Epithelial cell of proximal tubule (primary cell): ENCODE data around the gene SNAPC1. TPM values are rescaled to one million over a fixed set of nuclear protein-coding genes. Genes with fewer than 3 reads are reported as not detected.

Source experiments
- DNase-seq: peaks from one replicate; pipeline ENCODE4 v3.0.0-alpha.2; 2011; ENCODE audit warnings: low read depth
- H3K4me3 ChIP-seq: 2 replicates; pipeline ENCODE4 v1.5.1; 2011; ENCODE audit warnings: low read depth, mild to moderate bottlenecking, low read length
- total RNA-seq: library from RNA; depleted of rRNA; stranded (reverse); fragments of >200 nt; gene quantifications from 2 replicates; pipeline ENCODE4 v1.2.3, GENCODE V29; 2015
- TF ChIP-seq, protein P1 (sequence below): conservative IDR thresholded peaks from 2 replicates; pipeline ENCODE4 v1.5.1; 2012; ENCODE audit warnings: low read depth, mild to moderate bottlenecking, low read length

Gene SNAPC1
- total RNA-seq, 1 donor from 2014 or later = 26.4 TPM

DNA sequence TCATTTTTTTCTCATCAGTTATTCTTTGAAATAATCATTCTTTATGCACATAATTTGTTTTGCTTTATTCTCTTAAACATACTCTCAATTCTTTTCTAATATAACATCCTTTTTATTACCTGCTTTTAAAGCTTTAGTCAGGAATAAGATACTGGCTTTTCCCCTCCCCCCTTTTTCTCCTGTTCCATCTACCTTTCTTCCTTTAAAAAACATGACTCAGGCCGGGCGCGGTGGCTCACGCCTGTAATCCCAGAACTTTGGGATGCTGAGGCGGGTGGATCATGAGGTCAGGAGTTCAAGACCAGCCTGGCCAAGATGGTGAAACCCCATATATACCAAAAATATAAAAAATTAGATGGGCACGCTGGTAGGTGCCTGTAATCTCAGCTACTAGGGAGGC, 41.5 kb upstream of the SNAPC1 start:
- H3K4me3 ChIP-seq = no peak overlapping the region
- TF ChIP-seq, protein P1, sequence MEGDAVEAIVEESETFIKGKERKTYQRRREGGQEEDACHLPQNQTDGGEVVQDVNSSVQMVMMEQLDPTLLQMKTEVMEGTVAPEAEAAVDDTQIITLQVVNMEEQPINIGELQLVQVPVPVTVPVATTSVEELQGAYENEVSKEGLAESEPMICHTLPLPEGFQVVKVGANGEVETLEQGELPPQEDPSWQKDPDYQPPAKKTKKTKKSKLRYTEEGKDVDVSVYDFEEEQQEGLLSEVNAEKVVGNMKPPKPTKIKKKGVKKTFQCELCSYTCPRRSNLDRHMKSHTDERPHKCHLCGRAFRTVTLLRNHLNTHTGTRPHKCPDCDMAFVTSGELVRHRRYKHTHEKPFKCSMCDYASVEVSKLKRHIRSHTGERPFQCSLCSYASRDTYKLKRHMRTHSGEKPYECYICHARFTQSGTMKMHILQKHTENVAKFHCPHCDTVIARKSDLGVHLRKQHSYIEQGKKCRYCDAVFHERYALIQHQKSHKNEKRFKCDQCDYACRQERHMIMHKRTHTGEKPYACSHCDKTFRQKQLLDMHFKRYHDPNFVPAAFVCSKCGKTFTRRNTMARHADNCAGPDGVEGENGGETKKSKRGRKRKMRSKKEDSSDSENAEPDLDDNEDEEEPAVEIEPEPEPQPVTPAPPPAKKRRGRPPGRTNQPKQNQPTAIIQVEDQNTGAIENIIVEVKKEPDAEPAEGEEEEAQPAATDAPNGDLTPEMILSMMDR = no peak
- no peak for DNase-seq

DNA sequence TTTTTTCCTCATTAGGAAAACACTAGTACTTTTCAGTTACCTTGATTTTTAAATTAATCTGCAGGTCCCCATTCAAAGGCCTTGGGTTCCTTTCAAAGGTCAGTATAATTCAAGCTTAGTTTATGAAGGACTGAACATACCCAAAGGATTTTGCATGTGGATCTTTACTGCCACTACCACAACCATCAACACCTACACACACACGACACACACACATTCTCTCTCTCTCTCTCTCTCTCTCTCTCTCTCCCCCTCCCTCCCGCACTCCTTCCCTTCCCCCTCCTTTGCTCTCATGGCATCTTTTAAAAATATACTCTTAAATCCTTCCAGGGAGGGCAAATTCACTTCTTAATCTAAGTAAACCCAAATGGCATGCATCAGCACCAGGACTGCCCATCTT, 38.1 kb upstream of the SNAPC1 start:
- no peak for DNase-seq
- TF ChIP-seq, protein P1 = no peak
- H3K4me3 ChIP-seq = no peak overlapping the region

DNA sequence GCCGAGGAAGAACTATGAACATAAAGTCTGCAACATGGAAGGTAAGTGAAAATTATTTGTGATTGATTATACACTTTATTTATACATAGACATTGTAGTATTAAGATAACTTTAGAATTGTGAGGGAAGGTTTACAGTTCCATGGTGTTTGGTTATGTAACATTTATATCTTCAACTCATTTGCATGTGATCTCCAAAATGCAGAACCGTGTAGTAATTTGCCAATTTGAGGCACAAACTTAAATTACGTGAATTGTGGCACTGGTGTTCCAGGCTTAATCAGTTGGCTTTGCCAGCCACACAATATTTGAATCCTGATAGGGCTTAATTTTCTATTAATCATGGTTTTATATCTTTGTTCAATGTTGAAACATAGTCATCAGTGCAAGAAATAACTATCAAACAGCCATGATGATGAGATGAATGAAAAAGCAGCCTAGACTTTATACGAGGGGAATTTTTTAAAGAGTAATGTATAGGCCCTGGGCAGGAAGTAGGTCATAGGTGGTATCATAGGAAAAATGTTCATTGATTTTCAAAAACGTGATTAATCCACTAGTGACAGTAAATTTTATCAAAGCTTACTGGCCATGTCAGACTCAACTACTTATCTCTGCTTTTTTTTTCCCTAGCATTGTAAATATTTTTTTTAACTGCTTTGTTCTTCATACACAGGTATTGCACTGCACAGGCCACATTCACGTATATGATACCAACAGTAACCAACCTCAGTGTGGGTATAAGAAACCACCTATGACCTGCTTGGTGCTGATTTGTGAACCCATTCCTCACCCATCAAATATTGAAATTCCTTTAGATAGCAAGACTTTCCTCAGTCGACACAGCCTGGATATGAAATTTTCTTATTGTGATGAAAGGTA, 35.2 kb upstream of the SNAPC1 start:
- DNase-seq = no peak
- H3K4me3 ChIP-seq = no peak overlapping the region
- TF ChIP-seq, protein P1 = no peak

DNA sequence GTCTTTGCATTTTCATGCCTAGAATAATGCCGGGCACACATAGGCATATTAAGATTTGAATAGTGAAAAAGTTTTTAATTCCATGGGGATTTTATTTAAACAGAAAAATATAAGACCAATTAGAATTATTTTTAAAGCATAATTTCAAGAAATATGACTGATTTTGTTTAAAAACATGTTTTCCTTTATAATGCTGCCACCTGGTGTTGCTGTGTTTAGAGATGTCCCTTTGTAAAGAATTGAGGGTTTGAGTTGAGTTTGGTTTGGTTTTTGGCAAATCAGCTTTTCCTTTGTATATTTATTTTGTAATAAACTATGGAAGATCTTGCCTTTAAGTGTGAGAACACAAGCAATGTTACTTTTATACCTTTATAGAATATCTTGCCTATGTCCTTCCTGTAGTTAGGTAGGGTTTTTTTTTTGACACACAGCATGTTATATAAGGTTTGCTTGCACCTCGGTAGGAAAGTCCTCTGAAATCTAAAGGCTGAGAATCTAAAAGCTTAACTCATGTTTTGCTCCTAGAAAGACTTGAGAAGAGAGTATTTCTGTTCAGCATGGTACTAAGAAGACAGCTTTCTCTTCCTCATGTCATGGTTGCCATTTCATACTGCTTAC, 31.4 kb upstream of the SNAPC1 start:
- DNase-seq = no peak
- no peak overlapping the region for H3K4me3 ChIP-seq
- TF ChIP-seq, protein P1 = peak; percentile 4

DNA sequence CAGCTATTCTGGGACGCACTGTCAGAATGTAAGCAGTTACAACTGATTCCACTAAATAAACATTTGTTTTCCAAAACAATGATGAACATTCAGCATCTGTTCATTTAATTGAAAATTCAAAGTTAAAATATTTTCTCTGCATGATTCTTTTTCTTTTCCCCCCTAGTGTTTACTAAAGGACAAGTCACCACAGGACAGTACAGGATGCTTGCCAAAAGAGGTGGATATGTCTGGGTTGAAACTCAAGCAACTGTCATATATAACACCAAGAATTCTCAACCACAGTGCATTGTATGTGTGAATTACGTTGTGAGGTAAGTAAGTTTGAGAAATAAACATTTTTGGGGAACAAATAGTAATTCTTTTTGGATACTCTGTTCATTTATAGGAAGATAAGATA, 28.2 kb upstream of the SNAPC1 start:
- no peak for DNase-seq

DNA sequence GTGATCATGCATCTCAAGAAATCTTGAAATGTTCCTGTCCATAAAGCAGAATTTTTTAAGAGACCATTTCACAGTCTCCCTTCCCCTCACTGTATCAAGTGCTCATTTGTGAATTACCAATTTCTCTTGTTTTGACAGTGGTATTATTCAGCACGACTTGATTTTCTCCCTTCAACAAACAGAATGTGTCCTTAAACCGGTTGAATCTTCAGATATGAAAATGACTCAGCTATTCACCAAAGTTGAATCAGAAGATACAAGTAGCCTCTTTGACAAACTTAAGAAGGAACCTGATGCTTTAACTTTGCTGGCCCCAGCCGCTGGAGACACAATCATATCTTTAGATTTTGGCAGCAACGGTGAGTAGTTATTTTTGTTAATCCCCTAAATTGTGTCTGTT, 25.5 kb upstream of the SNAPC1 start:
- DNase-seq = no peak
- H3K4me3 ChIP-seq = no peak overlapping the region
- TF ChIP-seq, protein P1 = no peak

More for the DNA sequence above, 28.2 kb upstream of the SNAPC1 start:
- no peak overlapping the region for H3K4me3 ChIP-seq
- TF ChIP-seq, protein P1 = no peak

DNA sequence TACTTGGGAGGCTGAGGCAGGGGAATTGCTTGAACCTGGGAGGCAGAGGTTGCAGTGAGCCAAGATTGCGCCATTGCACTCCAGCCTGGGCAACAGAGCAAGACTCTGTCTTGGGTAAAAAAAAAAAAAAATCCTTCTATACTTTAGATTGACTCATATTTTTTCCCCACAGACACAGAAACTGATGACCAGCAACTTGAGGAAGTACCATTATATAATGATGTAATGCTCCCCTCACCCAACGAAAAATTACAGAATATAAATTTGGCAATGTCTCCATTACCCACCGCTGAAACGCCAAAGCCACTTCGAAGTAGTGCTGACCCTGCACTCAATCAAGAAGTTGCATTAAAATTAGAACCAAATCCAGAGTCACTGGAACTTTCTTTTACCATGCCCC, 24.3 kb upstream of the SNAPC1 start:
- no peak for DNase-seq
- H3K4me3 ChIP-seq = no peak overlapping the region
- TF ChIP-seq, protein P1 = no peak
